Neural cell (in vitro differentiated cells): ENCODE results near the gene SYT7. TPM values are rescaled to one million over a fixed set of nuclear protein-coding genes. Genes with fewer than 3 reads are reported as not detected.

ENCODE experiments used
- H2AFZ ChIP-seq: fragments of 200-600, 300-800 bp; sonication (generic), shearing (Covaris generic); 2 replicates; pipeline ENCODE4 v1.6.0; 2014; ENCODE audit warnings: low read depth, mild to moderate bottlenecking, antibody characterized with exemption, low read length, moderate library complexity
- H3F3A ChIP-seq: fragments of 200-600 bp; shearing (Covaris generic); 2 replicates; pipeline ENCODE4 v1.6.1; 2016; ENCODE audit warnings: mild to moderate bottlenecking, moderate library complexity, mixed read lengths, antibody characterized with exemption, low read length; ENCODE audit not compliant: insufficient read depth, poor library complexity, severe bottlenecking
- H3K27ac ChIP-seq: fragments of 200-600, 300-800 bp; sonication (generic), shearing (Covaris generic); 2 replicates; pipeline ENCODE4 v1.5.1; 2014; ENCODE audit warnings: mild to moderate bottlenecking, low read length, moderate library complexity
- H3K27me3 ChIP-seq: fragments of 300-800, 200-600 bp; sonication (generic), shearing (Covaris generic); 2 replicates; pipeline ENCODE4 v1.6.0; 2014; ENCODE audit warnings: mild to moderate bottlenecking, low read depth, low read length, moderate library complexity; ENCODE audit not compliant: insufficient read depth
- H3K36me3 ChIP-seq: fragments of 300-800, 200-600 bp; sonication (generic), shearing (Covaris generic); 2 replicates; pipeline ENCODE4 v1.5.1; 2014; ENCODE audit warnings: mild to moderate bottlenecking, antibody characterized with exemption, low read length, moderate library complexity; ENCODE audit not compliant: insufficient read depth
- H3K4me2 ChIP-seq: fragments of 300-800, 200-600 bp; sonication (generic), shearing (Covaris generic); 2 replicates; pipeline ENCODE4 v1.6.0; 2014; ENCODE audit warnings: mild to moderate bottlenecking, low read length
- H3K4me3 ChIP-seq: fragments of 300-800, 200-600 bp; sonication (generic), shearing (Covaris generic); 2 replicates; pipeline ENCODE4 v1.5.1; 2014; ENCODE audit warnings: mild to moderate bottlenecking, low read length, moderate library complexity
- H3K79me2 ChIP-seq: fragments of 200-600 bp; shearing (Covaris generic); replicated peaks from 2 replicates; pipeline ENCODE4 v1.6.0; 2014; ENCODE audit warnings: mild to moderate bottlenecking, low read length, moderate library complexity; ENCODE audit not compliant: insufficient read depth
- H3K9ac ChIP-seq: fragments of 300-800, 200-600 bp; sonication (generic), shearing (Covaris generic); 2 replicates; pipeline ENCODE4 v1.6.1; 2016; ENCODE audit warnings: mild to moderate bottlenecking, low read length, mixed read lengths
- H3K9me2 ChIP-seq: fragments of 200-600 bp; shearing (Covaris generic); 2 replicates; pipeline ENCODE4 v1.6.1; 2016; ENCODE audit warnings: mild to moderate bottlenecking, low read length, mixed read lengths; ENCODE audit not compliant: insufficient read depth
- H3K9me3 ChIP-seq: fragments of 200-600, 300-800 bp; sonication (generic), shearing (Covaris generic); 2 replicates; pipeline ENCODE4 v1.6.1; 2016; ENCODE audit warnings: mild to moderate bottlenecking, mixed run types, low read length, moderate library complexity, mixed read lengths
- H4K20me1 ChIP-seq: fragments of 200-600 bp; shearing (Covaris generic); 2 replicates; pipeline ENCODE4 v1.6.1; 2016; ENCODE audit warnings: mild to moderate bottlenecking, mixed run types; ENCODE audit not compliant: insufficient read depth
- EP300 ChIP-seq: fragments of 450-650 bp; conservative IDR thresholded peaks from 2 replicates; pipeline ENCODE4 v1.6.1; 2014; ENCODE audit warnings: antibody characterized with exemption, mild to moderate bottlenecking, moderate library complexity; ENCODE audit not compliant: poor library complexity, severe bottlenecking
- EZH2 ChIP-seq: fragments of 200-600, 300-800 bp; shearing (Covaris generic), sonication (generic); IDR thresholded peaks from 2 replicates; pipeline ENCODE4 v1.6.1; 2014; ENCODE audit warnings: antibody characterized with exemption, low read length, borderline replicate concordance, mild to moderate bottlenecking; ENCODE audit not compliant: insufficient read depth, poor library complexity, severe bottlenecking
- MXI1 ChIP-seq: fragments of 450-650 bp; conservative IDR thresholded peaks from 2 replicates; pipeline ENCODE4 v1.6.1; 2014; ENCODE audit warnings: antibody characterized with exemption, mild to moderate bottlenecking; ENCODE audit not compliant: poor library complexity, severe bottlenecking
- POLR2AphosphoS5 ChIP-seq: IDR thresholded peaks from 2 replicates; pipeline ENCODE4 v1.6.1; 2012
- RAD21 ChIP-seq: fragments of 450-650 bp; conservative IDR thresholded peaks from 2 replicates; pipeline ENCODE4 v1.6.1; 2014; ENCODE audit warnings: antibody characterized with exemption, mild to moderate bottlenecking, moderate library complexity
- SMC3 ChIP-seq: fragments of 450-650 bp; conservative IDR thresholded peaks from 2 replicates; pipeline ENCODE4 v1.6.1; 2014; ENCODE audit warnings: antibody characterized with exemption, mild to moderate bottlenecking, moderate library complexity; ENCODE audit not compliant: poor library complexity
- TAF1 ChIP-seq: IDR thresholded peaks from 2 replicates; pipeline ENCODE4 v1.6.1; 2012; ENCODE audit warnings: low read depth
- polyA plus RNA-seq: library from polyadenylated mRNA; depleted of rRNA; stranded (reverse); fragments of >200 nt; gene quantifications from 2 replicates; pipeline ENCODE4 v1.2.3, GENCODE V29; 2014
- TF ChIP-seq, protein P1 (sequence below): fragments of 450-650 bp; IDR thresholded peaks from 2 replicates; pipeline ENCODE4 v1.5.1; 2014; ENCODE audit warnings: antibody characterized with exemption, mild to moderate bottlenecking, moderate library complexity; ENCODE audit not compliant: poor library complexity, severe bottlenecking
- TF ChIP-seq, protein P2 (sequence below): IDR thresholded peaks from 2 replicates; pipeline ENCODE4 v1.6.1; 2012; ENCODE audit warnings: borderline replicate concordance

Gene SYT7
- polyA plus RNA-seq, 1 donor from 2014 or later = 14.0 TPM

DNA sequence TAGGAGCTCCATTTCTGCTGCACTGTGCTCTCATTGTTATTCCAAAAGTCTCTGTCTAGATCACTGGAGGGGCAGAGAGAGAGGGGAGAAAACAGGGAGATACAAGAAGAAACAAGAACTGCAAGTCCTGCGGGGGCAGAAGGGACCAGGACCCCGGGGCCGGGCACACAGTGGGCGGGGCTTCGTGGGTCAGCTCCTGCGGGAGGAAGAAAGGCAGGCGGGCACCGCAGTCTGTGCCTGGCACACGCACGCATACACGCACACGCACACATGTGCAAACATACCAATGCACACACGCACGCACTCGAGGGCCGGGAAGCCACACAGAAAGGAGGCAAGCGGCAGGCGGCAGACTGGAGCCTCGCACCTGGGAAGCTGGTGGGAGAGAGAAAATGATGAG lies 33.6 kb downstream of the SYT7 start:
- no peaks in the 10 kb centered on the region for H4K20me1 ChIP-seq
- no peaks in the 10 kb centered on the region for H3K79me2 ChIP-seq
- no peaks in the 10 kb centered on the region for H3K9me3 ChIP-seq
- H3K9ac ChIP-seq = no peak overlapping the region
- TF ChIP-seq EP300 (no peak), RAD21 (no peak), SMC3 (no peak), EZH2 (no peak), TAF1 (no peak), POLR2AphosphoS5 (no peak), MXI1 (no peak)
- TF ChIP-seq, protein P1, sequence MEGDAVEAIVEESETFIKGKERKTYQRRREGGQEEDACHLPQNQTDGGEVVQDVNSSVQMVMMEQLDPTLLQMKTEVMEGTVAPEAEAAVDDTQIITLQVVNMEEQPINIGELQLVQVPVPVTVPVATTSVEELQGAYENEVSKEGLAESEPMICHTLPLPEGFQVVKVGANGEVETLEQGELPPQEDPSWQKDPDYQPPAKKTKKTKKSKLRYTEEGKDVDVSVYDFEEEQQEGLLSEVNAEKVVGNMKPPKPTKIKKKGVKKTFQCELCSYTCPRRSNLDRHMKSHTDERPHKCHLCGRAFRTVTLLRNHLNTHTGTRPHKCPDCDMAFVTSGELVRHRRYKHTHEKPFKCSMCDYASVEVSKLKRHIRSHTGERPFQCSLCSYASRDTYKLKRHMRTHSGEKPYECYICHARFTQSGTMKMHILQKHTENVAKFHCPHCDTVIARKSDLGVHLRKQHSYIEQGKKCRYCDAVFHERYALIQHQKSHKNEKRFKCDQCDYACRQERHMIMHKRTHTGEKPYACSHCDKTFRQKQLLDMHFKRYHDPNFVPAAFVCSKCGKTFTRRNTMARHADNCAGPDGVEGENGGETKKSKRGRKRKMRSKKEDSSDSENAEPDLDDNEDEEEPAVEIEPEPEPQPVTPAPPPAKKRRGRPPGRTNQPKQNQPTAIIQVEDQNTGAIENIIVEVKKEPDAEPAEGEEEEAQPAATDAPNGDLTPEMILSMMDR = no peak
- TF ChIP-seq, protein P2, sequence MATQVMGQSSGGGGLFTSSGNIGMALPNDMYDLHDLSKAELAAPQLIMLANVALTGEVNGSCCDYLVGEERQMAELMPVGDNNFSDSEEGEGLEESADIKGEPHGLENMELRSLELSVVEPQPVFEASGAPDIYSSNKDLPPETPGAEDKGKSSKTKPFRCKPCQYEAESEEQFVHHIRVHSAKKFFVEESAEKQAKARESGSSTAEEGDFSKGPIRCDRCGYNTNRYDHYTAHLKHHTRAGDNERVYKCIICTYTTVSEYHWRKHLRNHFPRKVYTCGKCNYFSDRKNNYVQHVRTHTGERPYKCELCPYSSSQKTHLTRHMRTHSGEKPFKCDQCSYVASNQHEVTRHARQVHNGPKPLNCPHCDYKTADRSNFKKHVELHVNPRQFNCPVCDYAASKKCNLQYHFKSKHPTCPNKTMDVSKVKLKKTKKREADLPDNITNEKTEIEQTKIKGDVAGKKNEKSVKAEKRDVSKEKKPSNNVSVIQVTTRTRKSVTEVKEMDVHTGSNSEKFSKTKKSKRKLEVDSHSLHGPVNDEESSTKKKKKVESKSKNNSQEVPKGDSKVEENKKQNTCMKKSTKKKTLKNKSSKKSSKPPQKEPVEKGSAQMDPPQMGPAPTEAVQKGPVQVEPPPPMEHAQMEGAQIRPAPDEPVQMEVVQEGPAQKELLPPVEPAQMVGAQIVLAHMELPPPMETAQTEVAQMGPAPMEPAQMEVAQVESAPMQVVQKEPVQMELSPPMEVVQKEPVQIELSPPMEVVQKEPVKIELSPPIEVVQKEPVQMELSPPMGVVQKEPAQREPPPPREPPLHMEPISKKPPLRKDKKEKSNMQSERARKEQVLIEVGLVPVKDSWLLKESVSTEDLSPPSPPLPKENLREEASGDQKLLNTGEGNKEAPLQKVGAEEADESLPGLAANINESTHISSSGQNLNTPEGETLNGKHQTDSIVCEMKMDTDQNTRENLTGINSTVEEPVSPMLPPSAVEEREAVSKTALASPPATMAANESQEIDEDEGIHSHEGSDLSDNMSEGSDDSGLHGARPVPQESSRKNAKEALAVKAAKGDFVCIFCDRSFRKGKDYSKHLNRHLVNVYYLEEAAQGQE = no peak
- no peak overlapping the region for H3K4me3 ChIP-seq
- no peaks in the 10 kb centered on the region for H3K9me2 ChIP-seq
- H3K27ac ChIP-seq = no peak overlapping the region
- H2AFZ ChIP-seq = no peak overlapping the region
- H3K36me3 ChIP-seq = no peaks in the 10 kb centered on the region
- no peaks in the 10 kb centered on the region for H3K27me3 ChIP-seq
- H3F3A ChIP-seq = no peaks in the 10 kb centered on the region
- H3K4me2 ChIP-seq = no peak overlapping the region

DNA sequence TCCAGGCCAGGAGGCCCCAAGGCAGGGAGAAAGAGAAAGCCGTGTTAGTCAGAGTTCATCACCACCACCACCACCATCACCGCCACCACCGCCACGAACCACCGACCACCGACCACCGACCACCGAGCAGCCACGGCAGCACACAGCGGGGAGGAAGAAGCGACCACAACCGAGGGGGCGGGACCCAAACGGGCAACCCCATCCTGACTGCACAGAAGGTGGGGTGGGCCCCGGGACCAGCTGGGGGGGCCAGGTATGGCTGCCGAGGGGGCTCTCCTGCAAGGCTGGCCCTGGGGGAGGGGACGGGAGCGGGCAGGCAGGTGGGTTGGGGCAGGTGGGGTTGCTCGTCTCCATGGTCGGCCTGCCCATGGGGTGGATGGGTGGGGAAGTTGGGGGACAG lies 34.2 kb downstream of the SYT7 start:
- Histone ChIP-seq H4K20me1 (no peaks in the 10 kb centered on the region), H3K79me2 (no peaks in the 10 kb centered on the region), H3K4me3 (no peak overlapping the region), H3K4me2 (no peak overlapping the region), H3K9ac (no peak overlapping the region), H3K9me3 (no peaks in the 10 kb centered on the region), H3K9me2 (no peaks in the 10 kb centered on the region), H2AFZ (no peak overlapping the region), H3K27me3 (no peaks in the 10 kb centered on the region), H3F3A (no peaks in the 10 kb centered on the region), H3K27ac (no peak overlapping the region), H3K36me3 (no peaks in the 10 kb centered on the region)
- no peak for TF ChIP-seq EZH2
- TF ChIP-seq, protein P1 = no peak
- TF ChIP-seq, protein P2 = no peak
- TF ChIP-seq EP300 = no peak
- TF ChIP-seq RAD21 = no peak
- no peak for TF ChIP-seq TAF1
